Activated T-helper 1 cell treated with anti-CD3 and anti-CD28 coated beads, Interleukin-12 subunit alpha, Interleukin-12 subunit beta, Interleukin-2, Interleukin-4 antibody, amounts not matched to agents 30 ng/mL and 10 ng/mL and 1 ng/mL, durations not matched to agents 14 hours and 24 hours and 36 hours (primary cell): ENCODE data around the gene COPZ2. TPM values are rescaled to one million over a fixed set of nuclear protein-coding genes. Genes with fewer than 3 reads are reported as not detected.
"Not testable (repeated sequence)": the region's sequence is repeated elsewhere in the genome, so short reads cannot be mapped to it uniquely, and the experiment has no call there.

Source experiments
- DNase-seq: peaks from one replicate; pipeline ENCODE4 v3.0.0; 2021; ENCODE audit warnings: low spot score
- H3K27ac Mint-ChIP-seq: one replicate; pipeline ENCODE4 v1.8.0; 2021; ENCODE audit warnings: mild to moderate bottlenecking, mixed read lengths
- H3K27me3 Mint-ChIP-seq: one replicate; pipeline ENCODE4 v1.8.0; 2022; ENCODE audit warnings: mild to moderate bottlenecking, moderate library complexity, mixed read lengths; ENCODE audit not compliant: insufficient read depth
- H3K36me3 Mint-ChIP-seq: one replicate; pipeline ENCODE4 v1.8.0; 2021; ENCODE audit warnings: low read depth, mixed read lengths
- H3K4me1 Mint-ChIP-seq: one replicate; pipeline ENCODE4 v1.8.0; 2021; ENCODE audit warnings: low read depth, mixed read lengths
- H3K4me3 Mint-ChIP-seq: one replicate; pipeline ENCODE4 v1.8.0; 2021; ENCODE audit warnings: mild to moderate bottlenecking, moderate library complexity, mixed read lengths
- H3K9me3 Mint-ChIP-seq: one replicate; pipeline ENCODE4 v1.8.0; 2021; ENCODE audit warnings: mixed read lengths
- intact Hi-C: fragments of 100-400 bp; cut with micrococcal nuclease; formaldehyde crosslinking; loops from one replicate; pipeline ENCODE4 v1.15.1; 2024
- total RNA-seq: library from RNA; stranded (reverse); gene quantifications from 2 replicates; pipeline ENCODE4 v1.2.3, GENCODE V29; 2022

The COPZ2 gene
- total RNA-seq, 1 donor from 2014 or later = 3.4 TPM

DNA sequence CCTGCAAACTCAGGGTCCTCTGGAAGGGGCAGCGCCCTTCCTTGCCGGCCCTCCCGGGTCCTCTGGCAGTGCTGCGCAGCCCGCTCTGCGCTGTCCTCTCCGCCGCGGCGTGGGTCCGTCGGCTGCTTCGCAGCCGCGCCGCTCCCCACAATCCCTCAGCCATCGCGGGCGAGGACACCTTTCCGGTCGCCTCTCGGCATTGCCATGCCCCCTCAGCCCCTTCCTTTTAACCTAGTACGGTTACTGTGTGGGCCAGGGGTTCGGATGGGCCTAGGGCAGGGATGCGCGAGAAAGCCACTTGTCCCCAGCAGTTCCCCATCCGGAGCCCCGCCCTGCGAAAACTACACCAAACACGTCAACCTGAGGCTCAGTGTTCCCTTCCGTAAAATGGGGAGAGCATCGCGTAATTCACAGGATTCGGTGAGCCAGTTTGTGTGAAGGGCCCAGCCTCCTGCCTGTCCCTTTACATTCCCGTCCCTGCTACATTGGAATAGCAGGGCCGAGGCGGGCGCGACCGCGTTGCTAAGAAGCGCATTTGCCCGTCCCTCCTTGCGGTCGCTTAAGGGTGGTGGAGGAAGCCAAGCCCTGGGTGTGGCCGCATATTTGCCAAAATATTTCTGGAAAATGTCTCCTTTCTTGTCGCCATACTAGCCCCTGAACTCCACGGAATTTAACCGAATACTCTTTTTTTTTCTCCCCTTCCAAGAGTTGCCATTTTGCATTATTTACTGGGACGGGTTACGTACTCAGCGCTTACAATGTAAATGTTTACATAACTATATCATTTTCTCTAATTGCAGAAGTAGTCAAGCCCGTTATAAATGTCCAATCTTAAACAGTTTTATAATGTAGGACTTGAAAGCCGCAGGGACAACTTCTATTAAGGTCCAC, 13.2 kb downstream of the COPZ2 start:
- peak overlapping the region; percentile 91 for H3K27ac Mint-ChIP-seq

GRCh38 chr17:48023400-48024148, 14.0 kb downstream of the COPZ2 start:
- Mint-ChIP-seq H3K4me1 (peaks cover 27% of the 10 kb centered on the region), H3K9me3 (no peaks in the 10 kb centered on the region), H3K27me3 (peaks cover 29% of the 10 kb centered on the region), H3K27ac (no peak overlapping the region), H3K4me3 (peak overlapping the region; percentile 74), H3K36me3 (no peaks in the 10 kb centered on the region)
- intact Hi-C loops = loop anchor here (2.0 kb wide), 4 partner anchors 45 to 869 kb away; partner anchors contain the start of gene ATP5MC1
- peak; percentile 25 for DNase-seq

More for the DNA sequence above, 13.2 kb downstream of the COPZ2 start:
- intact Hi-C loops = loop anchor here (1.0 to 2.0 kb wide), 15 partner anchors 13 to 868 kb away; partner anchors contain the start of genes ATP5MC1, CBX1, COPZ2 and HOXB5
- Mint-ChIP-seq H3K4me3 (peak overlapping the region; percentile 86), H3K27me3 (peaks cover 29% of the 10 kb centered on the region), H3K4me1 (peaks cover 27% of the 10 kb centered on the region), H3K9me3 (no peaks in the 10 kb centered on the region), H3K36me3 (no peaks in the 10 kb centered on the region)
- no peak for DNase-seq

- Mint-ChIP-seq H3K4me3 (peak overlapping the region; percentile 51), H3K9me3 (no peaks in the 10 kb centered on the region), H3K27me3 (peaks cover 29% of the 10 kb centered on the region), H3K4me1 (peaks cover 27% of the 10 kb centered on the region), H3K36me3 (no peaks in the 10 kb centered on the region), H3K27ac (no peak overlapping the region)
- DNase-seq = no peak
- intact Hi-C loops = no loop called here
These were observed 14.7 kb downstream of the COPZ2 start for GRCh38 chr17:48022901-48023300.

DNA sequence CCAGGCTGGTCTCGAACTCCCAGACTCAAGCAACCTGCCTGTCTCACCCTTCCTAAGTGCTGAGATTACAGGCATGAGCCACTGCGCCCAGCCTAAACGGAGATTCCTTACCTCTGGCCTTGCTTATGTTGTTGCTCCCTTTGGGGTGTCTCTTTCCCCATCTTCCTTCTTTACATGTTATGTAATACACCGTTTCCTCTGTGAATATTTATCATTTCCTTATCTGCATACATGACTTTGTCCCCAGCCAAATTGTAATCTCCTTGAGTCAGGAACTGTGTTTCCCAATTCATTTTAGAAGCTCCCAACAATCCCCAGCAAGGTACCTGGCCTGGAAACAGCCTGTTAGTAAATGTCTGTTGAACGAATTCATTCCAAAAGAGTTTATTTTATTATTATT, 15.7 kb downstream of the COPZ2 start:
- Mint-ChIP-seq H3K4me3 (no peak overlapping the region), H3K27me3 (peaks cover 23% of the 10 kb centered on the region), H3K4me1 (peaks cover 34% of the 10 kb centered on the region), H3K9me3 (no peaks in the 10 kb centered on the region), H3K36me3 (no peaks in the 10 kb centered on the region), H3K27ac (no peak overlapping the region)
- DNase-seq = no peak
- intact Hi-C loops = no loop called here

DNA sequence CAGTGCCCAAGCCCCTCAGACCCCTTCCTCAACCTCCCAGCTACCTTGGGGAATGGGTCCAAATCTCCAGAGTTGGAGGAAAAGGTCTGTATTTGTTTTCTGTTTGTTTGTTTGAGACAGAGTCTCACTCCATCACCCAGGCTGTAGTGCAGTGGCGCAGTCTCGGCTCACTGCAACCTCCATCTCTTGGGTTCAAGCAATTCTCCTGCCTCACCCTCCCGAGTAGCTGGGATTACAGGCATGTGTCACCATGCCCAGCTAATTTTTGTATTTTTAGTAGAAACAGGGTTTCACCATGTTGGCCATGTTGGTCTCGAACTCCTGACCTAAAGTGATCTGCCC, 19.8 kb downstream of the COPZ2 start:
- not testable (repeated sequence) for H3K4me1 Mint-ChIP-seq, H3K9me3 Mint-ChIP-seq, H3K36me3 Mint-ChIP-seq, DNase-seq
- Mint-ChIP-seq H3K27me3 (peaks cover 13% of the 10 kb centered on the region), H3K4me3 (peak overlapping the region; percentile 21), H3K27ac (peak overlapping the region; percentile 79)
- intact Hi-C loops = loop anchor here (2.0 kb wide), 1 partner anchor 175 kb away; no protein-coding TSS in a partner anchor

DNA sequence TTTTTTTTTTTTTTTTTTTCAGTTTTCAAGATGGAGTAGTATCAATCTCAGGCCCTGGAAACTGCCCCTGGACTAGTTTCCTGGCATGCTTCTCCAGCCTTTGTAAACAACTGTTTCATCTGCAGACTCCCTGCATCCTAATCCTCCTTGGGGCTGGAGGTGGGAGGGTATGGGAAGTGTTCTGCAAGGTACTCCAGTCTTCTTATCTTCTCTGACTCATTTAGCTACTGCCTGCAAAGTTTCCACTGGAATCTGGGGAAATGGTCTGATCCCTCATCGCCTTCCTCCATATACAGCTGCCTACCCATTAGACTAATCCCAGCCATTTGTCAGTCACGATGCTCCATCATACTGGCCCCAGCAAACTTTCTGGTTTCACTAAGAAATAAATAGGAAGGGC, 21.5 kb downstream of the COPZ2 start:
- Mint-ChIP-seq H3K4me3 (no peak overlapping the region), H3K4me1 (peaks cover 12% of the 10 kb centered on the region), H3K36me3 (no peaks in the 10 kb centered on the region), H3K27ac (no peak overlapping the region), H3K9me3 (no peaks in the 10 kb centered on the region), H3K27me3 (peaks cover 1% of the 10 kb centered on the region)
- DNase-seq = no peak
- intact Hi-C loops = no loop called here

- intact Hi-C loops = loop anchor here (5.0 kb wide), 2 partner anchors 37 to 117 kb away; partner anchors contain the start of gene SP2
- DNase-seq = no peak
- no peak overlapping the region for H3K4me3 Mint-ChIP-seq
- H3K27me3 Mint-ChIP-seq = peaks cover 4% of the 10 kb centered on the region
- no peaks in the 10 kb centered on the region for H3K9me3 Mint-ChIP-seq
- H3K27ac Mint-ChIP-seq = no peak overlapping the region
- H3K4me1 Mint-ChIP-seq = peaks cover 13% of the 10 kb centered on the region
- no peaks in the 10 kb centered on the region for H3K36me3 Mint-ChIP-seq
These were observed 22.9 kb downstream of the COPZ2 start for GRCh38 chr17:48014595-48015111.

GRCh38 chr17:48013876-48014594, 23.6 kb downstream of the COPZ2 start:
- Mint-ChIP-seq H3K4me1 (peaks cover 13% of the 10 kb centered on the region), H3K27me3 (peaks cover 7% of the 10 kb centered on the region), H3K27ac (no peak overlapping the region), H3K36me3 (no peaks in the 10 kb centered on the region), H3K9me3 (no peaks in the 10 kb centered on the region), H3K4me3 (no peak overlapping the region)
- no peak for DNase-seq
- intact Hi-C loops = loop anchor here (5.0 kb wide), 2 partner anchors 37 to 117 kb away; partner anchors contain the start of gene SP2

GRCh38 chr17:48012654-48013053, 24.9 kb downstream of the COPZ2 start:
- H3K4me3 Mint-ChIP-seq = peak overlapping the region; percentile 57
- peaks cover 15% of the 10 kb centered on the region for H3K27me3 Mint-ChIP-seq
- intact Hi-C loops = loop anchor here (5.0 kb wide), 2 partner anchors 35 to 115 kb away; partner anchors contain the start of gene SP2
- no peak for DNase-seq
- peaks cover 10% of the 10 kb centered on the region for H3K4me1 Mint-ChIP-seq
- H3K9me3 Mint-ChIP-seq = no peaks in the 10 kb centered on the region
- H3K27ac Mint-ChIP-seq = peak overlapping the region; percentile 16
- H3K36me3 Mint-ChIP-seq = no peaks in the 10 kb centered on the region

DNA sequence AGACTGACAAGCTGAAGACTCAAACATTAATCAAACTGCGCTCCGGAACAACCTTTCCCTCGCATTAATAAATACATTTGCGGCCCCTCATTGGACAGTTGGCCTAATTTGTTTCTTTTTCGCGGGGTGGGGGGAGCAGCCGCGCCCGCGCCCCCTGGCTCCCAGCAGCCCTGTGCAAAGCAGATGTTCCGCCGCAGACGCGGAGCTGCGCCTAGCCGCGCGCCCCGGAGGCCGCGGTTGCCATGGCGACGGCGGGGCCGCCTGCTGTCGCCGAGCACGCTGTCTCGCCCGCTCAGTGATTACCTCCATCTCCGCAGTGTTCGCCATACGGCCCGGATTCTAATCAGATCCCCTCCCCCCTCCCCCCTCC, 25.5 kb downstream of the COPZ2 start:
- peak overlapping the region; percentile 84 for H3K4me3 Mint-ChIP-seq
- peaks cover 6% of the 10 kb centered on the region for H3K4me1 Mint-ChIP-seq
- no peak overlapping the region for H3K27ac Mint-ChIP-seq
- DNase-seq = peak; percentile 67
- no peaks in the 10 kb centered on the region for H3K9me3 Mint-ChIP-seq
- H3K36me3 Mint-ChIP-seq = no peaks in the 10 kb centered on the region
- intact Hi-C loops = loop anchor here (5.0 kb wide), 2 partner anchors 35 to 115 kb away; partner anchors contain the start of gene SP2
- peaks cover 20% of the 10 kb centered on the region for H3K27me3 Mint-ChIP-seq

DNA sequence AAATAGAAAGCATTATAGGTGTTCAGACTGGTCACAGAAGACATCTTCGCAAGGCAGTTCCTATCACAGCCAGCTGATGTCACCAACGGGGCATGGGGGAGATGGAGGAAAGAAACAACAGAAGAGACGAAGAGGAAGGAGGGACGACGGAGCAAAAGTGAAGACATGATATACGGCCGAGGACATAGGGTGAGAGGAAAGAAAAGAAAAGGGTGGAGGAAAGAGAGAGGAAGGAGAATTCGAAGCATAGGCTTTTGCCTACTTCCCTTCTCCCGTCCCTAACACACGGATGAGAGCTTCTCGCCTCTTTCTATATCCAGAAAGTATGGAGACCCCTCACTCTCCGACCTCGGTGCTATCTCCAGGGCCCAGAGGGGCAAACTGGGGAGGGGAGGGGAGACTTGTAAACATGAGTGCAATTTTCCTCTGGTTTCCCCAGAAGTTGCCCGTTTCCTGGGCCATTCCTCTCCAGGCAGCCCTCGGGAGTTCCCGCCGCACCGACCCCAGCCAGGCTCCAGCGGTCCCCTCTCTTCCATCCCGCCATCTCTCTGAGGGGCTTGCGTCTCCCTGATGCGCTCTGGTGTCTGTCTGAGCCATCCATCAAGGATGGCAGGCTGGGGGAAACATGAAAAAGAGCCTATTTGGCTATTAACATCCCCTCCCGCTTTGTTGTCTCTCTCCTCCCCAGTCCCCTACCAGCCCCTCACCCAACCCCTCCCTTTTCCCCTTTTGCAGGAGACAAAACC, 26.0 kb downstream of the COPZ2 start:
- H3K4me3 Mint-ChIP-seq = peak overlapping the region; percentile 84
- peak; percentile 44 for DNase-seq
- intact Hi-C loops = loop anchor here (1.0 to 5.0 kb wide), 4 partner anchors 14 to 607 kb away; partner anchors contain the start of gene SP2
- H3K9me3 Mint-ChIP-seq = no peaks in the 10 kb centered on the region
- H3K4me1 Mint-ChIP-seq = peaks cover 6% of the 10 kb centered on the region
- H3K27me3 Mint-ChIP-seq = peaks cover 24% of the 10 kb centered on the region
- no peaks in the 10 kb centered on the region for H3K36me3 Mint-ChIP-seq
- peak overlapping the region; percentile 37 for H3K27ac Mint-ChIP-seq
